ENCODE data around the gene NOXA1. TPM values are rescaled to one million over a fixed set of nuclear protein-coding genes. Genes with fewer than 3 reads are reported as not detected.

The NOXA1 gene
- total and polyA plus RNA-seq, 2 of the 8 experiments (the other 6 are each of a cell fraction or from before 2014, with no cell fraction given), result 0.34 to 0.91 TPM

DNA sequence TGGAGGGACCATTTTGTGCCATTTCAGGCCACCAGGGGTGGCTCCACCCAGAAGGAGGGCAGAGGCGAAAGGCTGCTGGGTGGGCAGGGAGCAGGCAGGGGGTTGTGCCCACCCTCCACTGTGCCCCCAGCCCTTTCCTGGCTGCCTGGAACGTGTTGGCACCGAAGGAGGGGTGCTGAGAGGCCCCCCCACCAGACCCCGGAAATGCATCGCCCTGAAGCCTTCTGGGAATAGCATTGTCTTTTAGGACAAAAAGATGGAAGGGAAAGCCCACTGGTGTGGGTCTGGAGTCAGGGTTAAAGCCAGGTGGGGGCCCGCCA, 5.1 kb downstream of the NOXA1 start:
- FAIRE-seq, result no peak
- Histone ChIP-seq H3K36me3 (ENCODE audit: control insufficient read depth in 2 of 4, insufficient read depth in 4 of 4, low read length in 3 of 4) (no peaks in the 10 kb centered on the region), H3K14ac (ENCODE audit: insufficient read length) (no peak overlapping the region), H3K4ac (replicated peaks; ENCODE audit: insufficient read length, low read depth, low read length) (no peak overlapping the region), H2BK120ac (replicated peaks; ENCODE audit: low read depth, low read length) (no peak overlapping the region), H4K20me1 (replicated peaks in 1 of 2; ENCODE audit: control insufficient read depth in 1 of 2, insufficient read depth in 2 of 2, low read length in 2 of 2) (peaks cover 0 to 1% of the 10 kb centered on the region in 2 experiments), H2AFZ (ENCODE audit: low read length) (no peak overlapping the region), H4K8ac (ENCODE audit: extremely low read depth, insufficient read depth, low read length) (no peak overlapping the region), H4K5ac (ENCODE audit: insufficient read length, low read depth, low read length) (no peak overlapping the region), H4K91ac (replicated peaks; ENCODE audit: insufficient read length, low read length) (no peak overlapping the region), H2BK12ac (ENCODE audit: low read depth, low read length) (no peak overlapping the region), H3K56ac (replicated peaks; ENCODE audit: insufficient read length, low read depth, low read length) (no peak overlapping the region), H2AK5ac (ENCODE audit: low read depth, low read length) (no peak overlapping the region), H3K4me3 (ENCODE audit: extremely low read depth in 1 of 4, insufficient read depth in 2 of 4, low read depth in 3 of 4, low read length in 4 of 4) (no peak overlapping the region), H3K9ac (replicated peaks in 1 of 4; ENCODE audit: extremely low read depth in 1 of 4, low read depth in 3 of 4, low read length in 3 of 4) (no peak overlapping the region), H3K79me2 (ENCODE audit: control insufficient read depth in 1 of 2, insufficient read depth in 2 of 2, low read length in 2 of 2) (no peaks in the 10 kb centered on the region), H3K23ac (ENCODE audit: insufficient read length) (no peak overlapping the region), H3K4me1 (replicated peaks in 1 of 4; ENCODE audit: control insufficient read depth in 3 of 4, insufficient read depth in 4 of 4, low read length in 3 of 4) (peaks cover 0 to 3% (median under 1%) of the 10 kb centered on the region in 4 experiments; a peak in 2 of 7 replicates), H2BK20ac (ENCODE audit: low read length) (no peak overlapping the region), H3K18ac (ENCODE audit: extremely low read depth, low read length) (no peak overlapping the region), H3K79me1 (ENCODE audit: low read depth, low read length) (no peaks in the 10 kb centered on the region), H3K4me2 (ENCODE audit: insufficient read depth in 1 of 2, low read depth in 2 of 2, low read length in 2 of 2) (no peak overlapping the region), H3K27me3 (replicated peaks in 1 of 4; ENCODE audit: control insufficient read depth in 3 of 4, extremely low read depth in 1 of 4, insufficient read depth in 3 of 4, low read length in 3 of 4) (peaks cover 0 to 13% (median 2%) of the 10 kb centered on the region in 4 experiments; a peak in 4 of 7 replicates), H2BK5ac (ENCODE audit: low read depth, low read length) (no peak overlapping the region), H3K9me3 (ENCODE audit: insufficient read depth in 2 of 2, low read depth in 1 of 2, low read length in 1 of 2) (no peaks in the 10 kb centered on the region), H3K23me2 (ENCODE audit: low read depth, low read length) (peaks cover 5% of the 10 kb centered on the region; the same call in 1 of the 2 replicates), H2BK15ac (ENCODE audit: low read length) (no peak overlapping the region), H3K27ac (ENCODE audit: low read depth, low read length) (no peak overlapping the region)
- 67% methylated on average over 1 of the region's 6 CpGs; no CpG with 5 or more reads in 1 of the 2 experiments for WGBS, 2 experiments (ENCODE audit: extremely low coverage in 1 of 2, insufficient coverage in 1 of 2, insufficient read length in 1 of 2, insufficient replicate concordance in 2 of 2, low coverage in 1 of 2, low lambda C conversion rate in 2 of 2, missing lambda C conversion rate in 1 of 2)
- ChIA-PET CTCF (ENCODE audit: partially characterized antibody) (interaction anchor here (0.6 to 1.4 kb wide), 2 partner anchors 17 to 136 kb away, joined by 3 to 9 read pairs; no protein-coding TSS in a partner anchor), POLR2A (ENCODE audit: partially characterized antibody) (interaction anchor here (1.1 kb wide), 1 partner anchor 14 kb away, joined by 4 read pairs; the partner anchor contains the start of gene ENTPD8)
- DNase-seq (ENCODE audit: low read depth in 1 of 2, low spot score in 2 of 2), result no peak
- TF ChIP-seq, protein P1, sequence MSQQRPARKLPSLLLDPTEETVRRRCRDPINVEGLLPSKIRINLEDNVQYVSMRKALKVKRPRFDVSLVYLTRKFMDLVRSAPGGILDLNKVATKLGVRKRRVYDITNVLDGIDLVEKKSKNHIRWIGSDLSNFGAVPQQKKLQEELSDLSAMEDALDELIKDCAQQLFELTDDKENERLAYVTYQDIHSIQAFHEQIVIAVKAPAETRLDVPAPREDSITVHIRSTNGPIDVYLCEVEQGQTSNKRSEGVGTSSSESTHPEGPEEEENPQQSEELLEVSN (IDR thresholded peaks at IDR 0.05), result no peak
- no peak for TF ChIP-seq CHD1 (IDR thresholded peaks at IDR 0.05; ENCODE audit: low read depth, low read length)
